HTERT RPE-1 (cell line): ENCODE results near the gene SAMD11.

Experiments
- in situ Hi-C: fragments of 300-500 bp; cut with MboI; formaldehyde crosslinking; loops from 4 replicates; pipeline ENCODE4 v1.14.3; 2020; ENCODE audit warnings: low sequenced_read_pairs

The SAMD11 gene

DNA sequence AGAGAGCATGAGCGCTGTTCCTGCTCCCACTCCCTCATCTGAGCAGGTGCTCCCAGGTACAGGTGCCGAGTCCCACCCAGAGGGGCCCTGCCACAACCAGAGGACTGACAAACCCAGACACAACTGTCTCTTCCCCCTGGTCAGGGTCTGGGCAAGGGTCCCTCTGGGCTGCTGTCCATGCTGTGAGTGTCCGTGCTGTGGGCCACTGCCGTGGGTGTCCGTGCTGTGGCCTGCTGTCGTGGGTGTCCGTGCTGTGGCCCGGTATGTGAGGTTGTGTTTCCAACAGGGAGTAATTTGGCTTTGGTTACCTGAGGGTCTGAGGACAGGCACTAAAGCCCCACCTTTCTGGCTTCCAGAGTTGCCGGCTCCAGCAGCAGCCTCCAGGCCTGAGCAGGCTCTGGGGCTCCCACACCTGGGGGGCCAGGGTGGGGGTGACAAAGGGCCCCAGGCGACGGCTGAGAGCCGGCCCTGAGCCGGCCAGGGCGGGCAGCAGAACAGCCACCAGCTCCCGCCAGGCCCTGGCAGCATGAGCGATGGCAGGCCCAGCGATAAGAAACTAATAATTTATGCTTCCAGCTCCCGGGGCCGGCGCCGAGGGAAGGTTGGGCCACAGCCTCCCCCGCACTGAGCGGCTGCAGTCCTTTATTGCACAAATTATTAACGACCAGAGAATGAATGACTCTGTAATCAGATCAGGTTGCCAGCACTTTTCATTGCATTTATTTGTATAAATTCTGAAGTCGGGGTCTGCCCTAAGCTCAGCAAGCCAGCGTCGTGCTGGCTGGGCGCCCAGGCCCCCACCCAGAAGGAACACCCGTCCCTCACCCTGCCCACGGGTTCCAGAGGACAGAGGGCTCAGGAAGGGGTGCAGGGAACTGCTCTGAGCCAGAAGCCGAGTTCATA lies 7.3 kb upstream of the SAMD11 start:
- in situ Hi-C loops: no loop called here

DNA sequence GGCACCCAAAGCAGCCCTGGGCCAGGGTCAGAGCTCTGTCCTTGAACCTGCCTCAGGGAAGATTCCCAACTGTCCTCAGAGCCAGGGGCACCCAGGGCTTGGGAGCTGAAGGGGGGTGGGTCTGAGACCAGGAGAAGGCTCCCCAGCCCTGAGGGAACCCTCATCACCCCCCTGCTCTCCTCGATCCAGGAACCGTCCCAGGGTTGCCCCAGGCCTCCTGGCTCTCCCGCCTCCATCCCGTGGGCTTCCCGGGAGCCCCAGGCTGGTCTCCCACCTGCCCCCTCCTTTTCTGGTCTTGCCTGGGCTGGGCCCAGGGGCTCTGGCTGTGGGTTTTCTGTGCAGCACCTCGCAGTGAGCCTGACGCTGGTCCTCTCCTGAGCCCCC lies 6.7 kb upstream of the SAMD11 start:
- in situ Hi-C loops: no loop called here

DNA sequence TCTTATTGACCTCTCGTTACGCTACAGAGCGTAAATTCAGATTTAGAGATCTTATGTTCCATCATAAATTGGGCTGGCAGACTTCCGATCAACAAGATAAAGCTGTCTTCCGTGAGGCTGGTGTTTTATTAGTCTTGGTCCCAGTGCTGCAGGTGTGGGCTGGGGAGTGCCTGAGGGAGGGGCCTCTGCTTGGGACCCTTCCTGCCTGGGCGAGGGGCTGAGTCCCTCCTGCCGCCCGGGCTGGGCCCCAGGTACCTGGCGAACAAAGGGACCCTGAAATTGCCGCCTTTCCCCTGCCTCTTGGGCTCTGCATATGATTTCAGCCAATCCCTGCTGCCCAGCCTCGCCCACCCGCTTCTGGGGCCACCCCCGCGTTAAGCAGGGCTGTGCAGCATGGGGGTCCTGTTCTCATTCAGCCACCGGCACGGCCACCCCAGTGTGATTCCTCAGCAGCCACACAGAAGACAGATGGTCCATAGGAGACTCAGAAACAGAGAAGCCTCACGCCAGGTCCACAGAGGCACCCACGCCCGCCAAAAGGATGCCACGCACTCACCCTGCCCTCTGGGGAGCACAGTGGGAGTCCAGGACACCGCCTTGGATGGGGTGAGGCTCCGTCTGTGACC lies 6.1 kb upstream of the SAMD11 start:
- in situ Hi-C loops: no loop called here

DNA sequence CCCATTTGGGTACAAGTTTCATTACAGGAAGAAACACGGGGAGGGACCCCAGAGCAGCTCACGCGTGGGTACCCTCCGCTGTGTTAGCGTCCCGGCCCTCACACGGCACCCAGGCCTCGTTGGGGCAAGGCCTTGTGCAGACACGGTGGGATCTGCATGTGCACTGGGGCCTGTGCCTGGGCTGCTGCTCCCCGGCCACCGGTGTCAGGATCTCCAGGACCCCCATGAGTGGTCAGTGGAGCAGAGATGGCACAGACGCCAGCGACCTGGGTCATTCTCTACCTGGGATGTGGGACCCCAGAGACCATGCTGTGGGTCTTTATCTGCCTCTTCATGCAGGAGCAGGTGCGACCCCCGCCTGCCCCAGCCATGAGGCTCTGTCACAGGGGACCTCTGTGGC lies 5.4 kb upstream of the SAMD11 start:
- in situ Hi-C loops: no loop called here

DNA sequence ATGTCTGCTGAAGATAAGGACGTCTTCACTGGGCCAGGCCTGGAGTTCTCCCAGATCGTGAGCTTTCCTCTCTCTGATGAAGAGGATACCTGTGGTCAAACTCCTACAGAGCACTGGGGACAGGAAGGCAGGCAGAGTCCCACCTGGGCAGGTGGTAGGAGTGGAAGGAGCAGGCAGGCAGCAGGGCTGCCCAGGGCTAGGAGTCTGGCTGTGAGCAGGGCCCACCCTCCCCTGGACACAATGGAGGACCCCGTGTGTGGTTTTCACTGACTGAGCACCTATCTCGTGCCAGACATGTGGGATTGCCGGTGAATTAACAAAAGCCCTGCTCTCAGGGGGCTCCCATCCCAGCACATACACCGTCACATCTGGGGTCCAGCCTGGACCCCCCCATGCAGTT lies 4.9 kb upstream of the SAMD11 start:
- in situ Hi-C loops: no loop called here

DNA sequence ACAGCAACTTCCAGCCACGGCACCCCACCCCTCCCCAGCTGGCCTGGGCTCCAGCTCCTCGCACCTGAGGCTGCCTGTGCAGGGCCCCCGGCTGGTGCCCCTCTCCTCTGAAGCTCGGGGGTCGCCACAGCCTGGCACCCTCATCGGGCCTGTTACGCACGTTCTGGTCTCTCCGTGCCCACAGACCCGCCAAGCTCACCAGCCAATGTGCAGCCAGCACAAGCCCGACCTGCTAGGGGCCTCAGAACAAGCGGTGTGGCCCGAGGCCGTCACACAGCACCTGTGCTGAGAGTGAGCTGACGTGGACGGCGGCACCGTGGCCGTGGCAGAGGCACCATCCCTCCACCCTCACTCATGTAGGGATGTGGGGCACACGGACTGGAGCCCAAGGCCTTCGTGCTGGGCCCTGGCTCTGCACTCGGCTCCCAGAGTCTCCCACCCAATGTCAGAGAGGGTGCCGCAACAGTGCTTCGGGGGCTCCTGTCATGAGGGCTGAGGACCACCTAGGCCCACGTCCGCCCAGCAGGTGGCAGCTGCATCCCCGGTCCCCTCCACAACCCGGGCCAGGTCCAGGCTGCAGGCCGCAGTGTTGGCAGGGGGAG lies 4.4 kb upstream of the SAMD11 start:
- in situ Hi-C loops: no loop called here

DNA sequence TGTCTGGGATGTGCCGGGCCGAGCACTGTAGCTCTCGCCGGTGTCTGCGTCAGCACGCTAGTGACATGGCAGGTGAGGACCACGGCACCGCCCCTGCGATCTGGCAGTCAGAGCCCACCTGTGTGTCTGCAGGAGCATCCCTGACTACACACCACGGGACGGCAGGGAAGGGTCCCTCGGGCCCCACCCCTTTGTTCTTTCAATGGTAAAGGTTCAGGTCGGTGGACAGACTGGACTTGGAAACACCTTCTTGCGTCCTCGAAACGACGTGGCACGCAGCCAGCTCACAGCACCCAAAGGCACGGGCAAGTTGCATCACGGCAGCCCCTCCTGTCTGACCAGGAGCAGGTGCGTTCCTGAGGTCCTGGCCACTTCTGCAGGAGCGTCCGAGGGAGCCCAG lies 3.7 kb upstream of the SAMD11 start:
- in situ Hi-C loops: no loop called here

DNA sequence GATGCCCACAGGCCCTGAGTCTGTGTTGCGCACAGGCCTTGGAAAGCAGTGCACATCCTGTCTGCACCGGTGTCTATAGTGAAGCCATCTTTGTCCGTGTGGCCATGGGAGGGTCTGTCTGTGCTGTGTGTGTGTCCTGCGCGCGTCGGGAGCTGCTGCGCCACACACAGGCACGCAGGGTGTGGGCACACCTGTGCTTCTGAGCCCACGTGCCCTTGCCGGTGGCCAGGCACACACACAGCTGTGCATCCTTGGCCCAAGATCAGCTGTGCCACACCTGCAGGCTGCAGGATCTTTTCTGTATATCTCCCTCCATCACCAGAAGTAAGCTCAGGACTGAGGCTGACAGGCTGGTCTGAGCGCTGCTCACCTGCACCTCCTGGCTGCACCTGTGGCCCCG lies 3.2 kb upstream of the SAMD11 start:
- in situ Hi-C loops: no loop called here

DNA sequence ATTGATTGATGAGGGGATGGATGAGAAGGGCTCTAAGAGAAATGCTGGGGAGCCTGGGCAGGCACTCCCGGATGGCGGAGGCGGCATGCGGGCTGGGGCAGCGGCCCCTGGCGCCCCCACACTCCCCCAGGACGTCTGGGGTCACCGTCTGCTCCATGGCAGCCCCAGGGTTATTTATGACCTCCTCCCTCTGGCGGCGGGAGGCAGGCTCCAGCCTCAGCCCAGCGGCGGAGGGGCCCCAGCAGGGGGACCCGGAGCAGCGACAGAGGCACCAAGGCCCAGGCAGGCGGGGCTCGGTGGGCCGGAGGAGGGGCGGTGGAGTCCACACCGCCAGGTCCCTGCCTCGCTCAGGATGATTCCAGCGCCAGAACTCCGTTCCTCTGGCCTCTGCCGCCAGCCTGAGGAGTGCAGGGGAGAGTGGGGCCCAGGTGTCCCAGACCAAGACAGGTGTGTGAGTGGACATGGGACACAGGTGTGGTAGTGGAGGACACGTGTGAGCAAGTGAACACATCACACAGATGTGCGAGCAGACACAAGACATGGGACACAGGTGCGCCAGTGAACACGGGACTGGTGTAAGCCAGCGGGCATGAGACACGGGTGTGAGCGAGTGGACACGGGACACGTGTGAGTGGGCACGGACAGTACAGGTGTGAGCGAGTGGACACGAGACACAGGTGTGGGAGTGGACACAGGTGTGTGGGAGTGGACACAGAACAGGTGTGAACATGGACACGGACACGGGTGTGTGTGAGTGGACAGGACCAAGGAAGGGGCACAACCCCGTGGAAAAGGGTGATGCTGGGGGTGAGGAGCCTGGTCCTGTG lies 2.5 kb upstream of the SAMD11 start:
- in situ Hi-C loops: no loop called here

DNA sequence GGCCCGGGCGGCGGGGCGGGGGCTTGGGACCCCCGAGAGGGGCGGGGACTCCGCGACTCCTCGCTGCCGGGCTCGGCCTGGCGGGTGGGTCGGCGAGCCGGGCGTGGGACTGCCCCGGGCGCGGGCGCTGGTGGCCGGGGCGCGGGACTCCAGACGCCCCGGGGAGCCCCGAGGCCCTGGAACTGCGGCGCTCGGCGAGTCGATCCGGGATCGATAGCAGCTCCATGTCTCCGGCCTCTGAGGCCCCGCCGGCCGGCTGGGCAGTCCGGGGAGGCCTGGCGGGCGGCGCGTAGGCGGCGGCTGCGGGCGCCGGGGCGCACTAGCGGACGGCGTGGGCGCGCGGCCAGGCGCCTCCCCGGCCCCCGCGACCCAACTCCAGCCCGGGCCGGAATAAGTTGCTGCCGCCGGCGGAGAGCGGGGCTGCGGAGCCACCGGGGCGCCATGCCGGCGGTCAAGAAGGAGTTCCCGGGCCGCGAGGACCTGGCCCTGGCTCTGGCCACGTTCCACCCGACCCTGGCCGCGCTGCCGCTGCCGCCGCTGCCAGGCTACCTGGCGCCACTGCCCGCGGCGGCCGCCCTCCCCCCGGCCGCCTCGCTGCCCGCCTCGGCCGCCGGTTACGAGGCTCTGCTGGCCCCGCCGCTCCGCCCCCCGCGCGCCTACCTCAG lies 400 bp downstream of the SAMD11 start:
- in situ Hi-C loops: no loop called here

DNA sequence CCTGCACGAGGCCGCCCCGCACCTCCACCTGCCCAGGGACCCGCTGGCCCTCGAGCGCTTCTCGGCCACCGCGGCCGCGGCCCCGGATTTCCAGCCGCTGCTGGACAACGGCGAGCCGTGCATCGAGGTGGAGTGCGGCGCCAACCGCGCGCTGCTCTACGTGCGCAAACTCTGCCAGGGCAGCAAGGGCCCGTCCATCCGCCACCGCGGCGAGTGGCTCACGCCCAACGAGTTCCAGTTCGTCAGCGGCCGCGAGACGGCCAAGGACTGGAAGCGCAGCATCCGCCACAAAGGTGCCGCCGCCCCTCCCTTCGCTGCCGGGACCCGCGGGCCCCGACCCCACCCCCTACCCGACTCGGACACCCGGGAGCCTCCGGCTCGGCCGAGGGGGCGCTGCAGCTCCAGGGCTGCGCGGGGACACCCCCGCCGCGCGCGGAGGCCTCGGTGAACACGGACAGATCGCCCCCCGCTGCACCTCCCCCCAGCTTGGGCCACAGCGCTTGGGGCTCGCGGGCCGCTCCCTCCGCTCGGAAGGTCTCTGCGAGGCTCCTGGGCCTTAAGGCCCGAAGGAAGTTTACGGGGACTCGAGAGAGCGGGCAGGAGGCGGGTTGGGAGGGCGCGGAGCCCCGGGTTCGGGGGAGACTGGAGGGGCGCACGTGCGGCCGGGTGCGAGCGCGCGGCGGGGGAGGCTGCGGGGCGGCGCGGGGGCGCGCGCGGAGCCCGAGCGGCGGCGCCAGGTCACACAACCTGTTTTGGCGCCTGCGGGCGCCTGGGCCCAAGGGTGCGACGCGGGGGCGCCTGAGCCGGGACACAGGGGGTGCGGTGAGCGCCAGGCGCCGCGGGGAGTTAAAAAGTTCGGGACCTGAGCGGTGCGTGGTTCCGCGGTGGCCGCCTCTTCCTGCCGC lies 1.2 kb downstream of the SAMD11 start:
- in situ Hi-C loops: no loop called here

DNA sequence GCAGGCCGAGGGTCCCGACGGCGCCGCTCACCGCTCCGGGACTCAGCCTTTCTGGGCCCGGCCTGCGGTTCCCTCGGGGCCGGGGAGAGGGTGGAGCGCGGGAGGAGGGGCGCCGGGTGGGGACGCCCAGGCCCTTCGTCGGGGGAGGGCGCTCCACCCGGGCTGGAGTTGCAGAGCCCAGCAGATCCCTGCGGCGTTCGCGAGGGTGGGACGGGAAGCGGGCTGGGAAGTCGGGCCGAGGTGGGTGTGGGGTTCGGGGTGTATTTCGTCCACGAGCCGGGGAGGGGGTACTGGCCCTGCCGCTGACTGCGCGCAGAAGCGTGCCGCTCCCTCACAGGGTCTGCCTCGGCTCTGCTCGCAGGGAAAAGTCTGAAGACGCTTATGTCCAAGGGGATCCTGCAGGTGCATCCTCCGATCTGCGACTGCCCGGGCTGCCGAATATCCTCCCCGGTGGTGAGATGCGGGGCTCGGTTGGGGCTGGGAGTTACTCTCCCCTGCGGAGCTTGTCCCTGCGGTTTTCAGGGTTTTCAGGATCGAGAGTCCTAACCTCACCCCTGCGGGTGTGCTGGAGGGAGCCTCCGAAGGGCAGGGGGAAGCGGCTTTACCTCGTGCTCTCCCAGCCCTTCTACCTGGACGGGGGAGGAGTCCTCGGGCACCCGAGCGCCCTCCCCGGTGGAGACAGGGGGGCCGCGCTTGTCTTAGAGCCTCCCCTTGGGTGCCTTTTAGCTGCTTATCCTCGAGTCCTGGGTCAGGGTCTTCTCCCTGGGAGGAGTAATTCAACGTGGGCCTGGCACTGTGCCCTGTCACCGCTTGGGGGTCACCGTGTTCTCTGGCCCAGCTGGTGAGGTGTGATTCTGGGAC lies 2.1 kb downstream of the SAMD11 start:
- in situ Hi-C loops: no loop called here

DNA sequence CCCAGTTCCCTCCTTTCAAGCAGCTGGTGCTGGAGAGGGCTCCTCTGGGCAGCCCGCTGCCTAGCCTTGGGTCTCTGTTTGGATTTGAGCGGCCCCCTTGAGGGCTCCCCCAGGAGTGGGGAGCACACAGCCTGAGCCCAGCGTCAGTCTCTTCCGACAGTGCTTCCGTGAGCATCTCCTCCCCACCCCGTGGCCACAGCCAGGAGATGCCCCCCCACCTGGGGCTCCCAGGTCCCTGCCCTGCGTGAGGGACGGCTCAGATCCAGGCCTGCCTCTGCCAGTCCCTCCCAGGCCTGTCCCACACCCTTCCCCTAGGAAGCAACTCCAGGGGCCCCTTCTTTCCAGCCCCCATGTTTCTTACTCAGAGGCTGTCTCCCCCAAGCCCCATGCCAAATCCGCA lies 3.5 kb downstream of the SAMD11 start:
- in situ Hi-C loops: no loop called here

DNA sequence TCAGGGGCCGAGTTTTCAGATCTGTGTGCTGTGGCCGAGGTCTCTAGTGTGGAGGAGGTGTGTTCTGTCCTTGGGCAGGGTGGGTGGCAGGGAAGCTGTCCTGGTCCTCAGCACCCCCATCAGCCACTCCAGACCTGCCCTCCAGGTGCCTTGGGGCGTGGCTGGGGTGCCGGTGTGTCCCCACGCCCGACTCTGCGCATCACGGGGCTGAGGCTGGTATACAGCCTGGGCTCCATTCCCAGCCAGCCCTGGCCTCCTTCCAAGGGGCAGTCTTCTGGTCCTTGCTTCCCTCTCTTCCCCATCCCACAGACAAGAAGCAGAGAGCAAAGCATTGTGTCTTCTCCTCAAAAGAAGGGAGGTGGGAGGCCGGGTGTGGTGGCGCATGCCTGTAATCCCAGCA lies 4.0 kb downstream of the SAMD11 start:
- in situ Hi-C loops: no loop called here

DNA sequence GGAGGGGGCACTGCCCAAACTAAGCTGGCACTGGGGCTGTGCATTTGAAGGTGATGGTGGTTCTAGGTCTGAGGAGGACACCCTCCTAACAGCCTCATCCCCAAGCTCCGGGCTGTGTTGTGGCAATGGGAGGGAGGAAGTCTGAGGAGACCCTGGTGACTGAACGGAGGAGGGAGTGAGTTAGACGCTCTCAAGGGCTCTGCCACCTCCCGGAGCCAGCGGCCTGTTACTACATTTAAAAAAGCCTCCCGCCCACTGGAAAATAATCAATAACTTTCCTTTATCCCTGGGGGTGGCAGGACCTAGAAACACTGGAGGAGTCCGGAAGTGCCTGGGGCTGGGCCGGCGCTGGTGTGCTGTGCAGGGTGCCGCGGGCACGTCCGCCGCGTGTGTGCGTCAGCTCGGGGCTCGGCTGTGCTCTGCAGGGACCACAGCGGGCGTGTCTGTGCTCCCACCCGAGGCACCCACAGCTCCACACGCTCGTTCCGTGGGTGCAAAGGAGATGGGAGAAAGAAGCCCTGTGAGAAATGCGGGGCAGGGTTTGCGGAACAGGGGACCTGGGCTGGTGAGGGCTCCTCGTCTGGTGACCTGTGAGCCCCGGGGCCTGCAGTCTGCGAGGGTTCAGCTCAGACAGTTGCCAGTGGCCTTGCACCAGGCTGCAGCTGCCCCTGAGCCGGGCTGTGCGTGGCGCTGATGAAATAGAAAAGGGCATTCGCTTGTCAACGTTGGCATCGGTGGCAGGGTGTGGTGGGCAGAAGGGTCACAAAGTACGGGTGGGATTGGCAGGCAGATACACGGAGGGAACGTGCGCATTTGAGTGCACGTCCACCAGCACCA lies 5.3 kb downstream of the SAMD11 start:
- in situ Hi-C loops: no loop called here

DNA sequence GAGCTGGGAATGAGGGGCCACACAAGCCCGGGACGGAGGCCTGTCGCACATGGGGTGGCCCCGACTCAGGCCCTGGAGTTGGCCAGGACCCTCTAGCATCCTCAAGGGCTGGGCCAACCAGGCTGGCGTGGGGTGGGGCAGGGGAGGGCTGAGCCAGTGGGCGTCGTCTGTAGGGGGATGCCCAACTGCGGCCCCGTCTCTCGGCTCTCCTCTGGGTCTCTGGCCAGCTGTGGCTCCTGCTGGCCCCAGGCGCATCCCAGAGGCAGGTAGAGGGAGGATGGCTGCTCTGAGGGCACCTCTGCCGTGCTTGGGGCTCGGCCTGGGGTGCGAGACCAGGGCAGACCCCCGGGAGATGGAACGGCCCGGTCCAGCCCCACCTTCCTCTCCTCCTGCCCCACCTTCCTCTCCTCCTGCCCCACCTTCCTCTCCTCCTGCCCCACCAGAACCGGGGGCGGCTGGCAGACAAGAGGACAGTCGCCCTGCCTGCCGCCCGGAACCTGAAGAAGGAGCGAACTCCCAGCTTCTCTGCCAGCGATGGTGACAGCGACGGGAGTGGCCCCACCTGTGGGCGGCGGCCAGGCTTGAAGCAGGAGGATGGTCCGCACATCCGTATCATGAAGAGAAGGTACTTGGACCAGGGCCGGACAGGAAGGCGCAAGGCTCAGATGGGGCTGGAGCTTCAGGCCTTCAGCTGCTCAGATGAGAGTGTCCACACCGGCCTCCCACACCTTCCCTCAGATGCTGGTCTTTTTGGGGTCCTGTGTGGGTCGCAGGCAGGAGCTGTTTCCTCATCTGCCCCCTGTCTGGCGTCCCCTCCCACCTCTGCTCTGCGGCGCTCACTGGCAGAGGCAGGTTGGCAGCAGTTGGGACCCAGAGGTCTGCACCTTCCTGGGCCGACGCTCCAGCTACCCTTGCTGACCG lies 6.2 kb downstream of the SAMD11 start:
- in situ Hi-C loops: no loop called here

DNA sequence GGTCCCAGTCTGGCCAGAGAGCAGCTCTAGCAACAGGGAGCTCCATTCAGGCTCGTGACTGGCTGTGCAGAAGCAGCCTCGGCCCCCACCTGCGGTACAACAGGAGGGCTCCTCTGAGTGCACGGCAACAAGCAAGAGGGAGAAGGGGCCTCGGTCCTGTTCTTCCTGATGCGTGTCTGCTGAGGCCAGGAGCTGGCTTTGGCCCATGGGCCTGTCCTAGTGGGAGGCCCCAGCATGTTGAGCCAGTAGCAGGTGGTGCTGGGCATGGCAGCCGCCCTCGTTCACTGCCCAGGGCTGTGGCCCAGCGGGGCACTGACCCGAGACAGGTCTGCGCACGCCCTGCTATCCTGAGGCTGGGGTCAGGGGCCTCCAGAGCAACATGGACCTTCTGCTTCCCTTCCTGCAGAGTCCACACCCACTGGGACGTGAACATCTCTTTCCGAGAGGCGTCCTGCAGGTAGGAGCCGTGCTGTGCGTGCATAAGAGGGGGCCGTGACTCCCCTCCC lies 7.0 kb downstream of the SAMD11 start:
- in situ Hi-C loops: no loop called here
